Measurements from ENCODE around the gene DENND1A.

GRCh38 chr9:123371228-123371584, 558.7 kb downstream of the DENND1A start:
- TF ChIP-seq, protein P1, sequence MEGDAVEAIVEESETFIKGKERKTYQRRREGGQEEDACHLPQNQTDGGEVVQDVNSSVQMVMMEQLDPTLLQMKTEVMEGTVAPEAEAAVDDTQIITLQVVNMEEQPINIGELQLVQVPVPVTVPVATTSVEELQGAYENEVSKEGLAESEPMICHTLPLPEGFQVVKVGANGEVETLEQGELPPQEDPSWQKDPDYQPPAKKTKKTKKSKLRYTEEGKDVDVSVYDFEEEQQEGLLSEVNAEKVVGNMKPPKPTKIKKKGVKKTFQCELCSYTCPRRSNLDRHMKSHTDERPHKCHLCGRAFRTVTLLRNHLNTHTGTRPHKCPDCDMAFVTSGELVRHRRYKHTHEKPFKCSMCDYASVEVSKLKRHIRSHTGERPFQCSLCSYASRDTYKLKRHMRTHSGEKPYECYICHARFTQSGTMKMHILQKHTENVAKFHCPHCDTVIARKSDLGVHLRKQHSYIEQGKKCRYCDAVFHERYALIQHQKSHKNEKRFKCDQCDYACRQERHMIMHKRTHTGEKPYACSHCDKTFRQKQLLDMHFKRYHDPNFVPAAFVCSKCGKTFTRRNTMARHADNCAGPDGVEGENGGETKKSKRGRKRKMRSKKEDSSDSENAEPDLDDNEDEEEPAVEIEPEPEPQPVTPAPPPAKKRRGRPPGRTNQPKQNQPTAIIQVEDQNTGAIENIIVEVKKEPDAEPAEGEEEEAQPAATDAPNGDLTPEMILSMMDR (IDR thresholded peaks at IDR 0.05): no peak
- TF ChIP-seq POLR2AphosphoS5 (IDR thresholded peaks at IDR 0.05): no peak
- no peak for TF ChIP-seq POLR2A (IDR thresholded peaks at IDR 0.05)
